ENCODE measurements around the gene TAS1R1. TPM values are rescaled to one million over a fixed set of nuclear protein-coding genes. Genes with fewer than 3 reads are reported as not detected.

The TAS1R1 gene
- polyA plus RNA-seq, 1 donor (not counting 4 experiments of a cell fraction or from before 2014, with no cell fraction given): not detected

GRCh38 chr1:6627031-6627430, 71.9 kb downstream of the TAS1R1 start:
- no peak for FAIRE-seq
- Histone ChIP-seq H3K4me3 (ENCODE audit: control insufficient read depth in 2 of 3, extremely low read depth in 1 of 3, insufficient read depth in 2 of 3, low read depth in 1 of 3, low read length in 3 of 3) (no peak overlapping the region), H2AFZ (ENCODE audit: control insufficient read depth, low read length) (no peak overlapping the region), H3K27me3 (ENCODE audit: control insufficient read depth, extremely low read depth, insufficient read depth, low read length) (no peaks in the 10 kb centered on the region), H3K27ac (ENCODE audit: control insufficient read depth, insufficient read depth, low read length) (no peak overlapping the region), H3K4me2 (ENCODE audit: control insufficient read depth, extremely low read depth, insufficient read depth, low read depth, low read length) (no peak overlapping the region), H3K9ac (ENCODE audit: control insufficient read depth, extremely low read depth, insufficient read depth, low read length) (no peak overlapping the region), H3K4me1 (ENCODE audit: control insufficient read depth, extremely low read depth, insufficient read depth, low read length) (peaks cover 11% of the 10 kb centered on the region), H3K9me1 (ENCODE audit: control insufficient read depth, extremely low read depth, insufficient read depth, low read length) (no peaks in the 10 kb centered on the region), H3K36me3 (ENCODE audit: control insufficient read depth in 2 of 2, extremely low read depth in 1 of 2, insufficient read depth in 2 of 2, low read length in 2 of 2) (peaks cover 12 to 17% of the 10 kb centered on the region in 2 experiments), H3K9me3 (ENCODE audit: control insufficient read depth, low read depth, low read length) (no peaks in the 10 kb centered on the region), H3K79me2 (ENCODE audit: control insufficient read depth, insufficient read depth, low read length) (peaks cover 27% of the 10 kb centered on the region), H4K20me1 (ENCODE audit: control insufficient read depth, extremely low read depth, insufficient read depth, low read length) (no peaks in the 10 kb centered on the region)
- dilution Hi-C loops (cut with MboI; ENCODE audit: extremely low pct_ligation_motif_present, low sequenced_read_pairs): no loop called here
- no peak for TF ChIP-seq CTCF (optimal IDR thresholded peaks at IDR 0.05 in 1 of 3, IDR thresholded peaks at IDR 0.05 in 1 of 3, conservative IDR thresholded peaks at IDR 0.05 in 1 of 3; ENCODE audit: extremely low read depth in 1 of 3, insufficient read depth in 2 of 3, low read length in 3 of 3)
- DNase-seq (ENCODE audit: low read depth, low spot score): no peak

DNA sequence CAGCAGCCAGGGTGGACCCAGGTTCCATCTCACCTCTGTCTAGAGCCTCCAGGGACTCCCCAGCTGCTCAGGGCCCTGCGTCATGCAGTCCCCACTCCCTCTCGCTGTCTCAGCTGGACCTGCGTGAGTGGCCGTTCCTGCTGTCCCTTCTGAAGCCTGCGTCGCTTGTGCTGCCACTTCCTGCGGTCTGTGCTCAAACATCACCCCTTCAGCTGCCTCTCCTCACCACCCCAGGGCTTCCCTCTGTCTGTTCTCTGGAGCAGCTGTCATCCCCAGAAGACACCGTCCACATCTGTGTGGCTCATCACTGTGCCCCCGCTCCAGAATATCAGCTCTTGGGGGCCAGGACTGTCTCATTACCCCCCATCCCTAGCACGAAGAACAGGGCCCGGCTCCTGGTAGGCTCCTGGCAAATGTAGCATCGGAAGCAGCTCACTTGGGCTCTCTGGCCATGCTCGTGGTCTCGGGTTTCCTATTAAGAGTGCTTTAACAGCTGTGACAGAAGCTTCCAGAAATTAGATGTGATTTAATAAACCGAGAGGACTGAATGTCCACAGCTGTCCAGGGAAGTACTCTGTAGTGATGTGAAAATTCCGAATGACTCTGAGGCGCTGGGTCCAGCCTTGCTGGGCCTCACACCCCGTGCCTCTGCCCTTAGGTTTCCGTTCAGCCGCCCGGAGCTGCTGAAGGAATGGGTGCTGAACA, 72.9 kb downstream of the TAS1R1 start:
- Histone ChIP-seq H2AFZ (ENCODE audit: control insufficient read depth, low read length) (no peak overlapping the region), H3K79me2 (ENCODE audit: control insufficient read depth, insufficient read depth, low read length) (peaks cover 24% of the 10 kb centered on the region), H3K9me3 (ENCODE audit: control insufficient read depth, low read depth, low read length) (no peaks in the 10 kb centered on the region), H4K20me1 (ENCODE audit: control insufficient read depth, extremely low read depth, insufficient read depth, low read length) (no peaks in the 10 kb centered on the region), H3K9me1 (ENCODE audit: control insufficient read depth, extremely low read depth, insufficient read depth, low read length) (no peaks in the 10 kb centered on the region), H3K9ac (ENCODE audit: control insufficient read depth, extremely low read depth, insufficient read depth, low read length) (no peak overlapping the region), H3K4me1 (ENCODE audit: control insufficient read depth, extremely low read depth, insufficient read depth, low read length) (peaks cover 11% of the 10 kb centered on the region), H3K27me3 (ENCODE audit: control insufficient read depth, extremely low read depth, insufficient read depth, low read length) (no peaks in the 10 kb centered on the region), H3K4me2 (ENCODE audit: control insufficient read depth, extremely low read depth, insufficient read depth, low read depth, low read length) (no peak overlapping the region), H3K36me3 (ENCODE audit: control insufficient read depth in 2 of 2, extremely low read depth in 1 of 2, insufficient read depth in 2 of 2, low read length in 2 of 2) (peaks cover 9 to 18% of the 10 kb centered on the region in 2 experiments), H3K4me3 (ENCODE audit: control insufficient read depth in 2 of 3, extremely low read depth in 1 of 3, insufficient read depth in 2 of 3, low read depth in 1 of 3, low read length in 3 of 3) (no peak overlapping the region), H3K27ac (ENCODE audit: control insufficient read depth, insufficient read depth, low read length) (no peak overlapping the region)
- no peak for FAIRE-seq
- TF ChIP-seq CTCF (optimal IDR thresholded peaks at IDR 0.05 in 1 of 3, IDR thresholded peaks at IDR 0.05 in 1 of 3, conservative IDR thresholded peaks at IDR 0.05 in 1 of 3; ENCODE audit: extremely low read depth in 1 of 3, insufficient read depth in 2 of 3, low read length in 3 of 3): no peak
- TF ChIP-seq EZH2 (IDR thresholded peaks at IDR 0.05; ENCODE audit: low read length): no peak
- dilution Hi-C loops (cut with MboI; ENCODE audit: extremely low pct_ligation_motif_present, low sequenced_read_pairs): no loop called here
- no peak for DNase-seq (ENCODE audit: low read depth, low spot score)
